GM12865 (cell line): Measurements from ENCODE around the gene IL17B.

Experiments
- DNase-seq: peaks from one replicate; pipeline ENCODE4 v3.0.0; 2010; ENCODE audit warnings: low read depth
- H3K4me3 ChIP-seq: 2 replicates; pipeline ENCODE4 v1.5.1; 2011; ENCODE audit warnings: mild to moderate bottlenecking, low read depth, low read length, control low read depth
- TF ChIP-seq, protein P1 (sequence below): IDR thresholded peaks from 2 replicates; pipeline ENCODE4 v1.5.1; 2011; ENCODE audit warnings: low read length, control low read depth, low read depth, inconsistent platforms; ENCODE audit not compliant: insufficient read depth; ENCODE audit errors: missing control alignments

IL17B gene

GRCh38 chr5:149356391-149356790 lies 22.7 kb downstream of the IL17B start:
- peak; percentile 14 for DNase-seq
- TF ChIP-seq, protein P1, sequence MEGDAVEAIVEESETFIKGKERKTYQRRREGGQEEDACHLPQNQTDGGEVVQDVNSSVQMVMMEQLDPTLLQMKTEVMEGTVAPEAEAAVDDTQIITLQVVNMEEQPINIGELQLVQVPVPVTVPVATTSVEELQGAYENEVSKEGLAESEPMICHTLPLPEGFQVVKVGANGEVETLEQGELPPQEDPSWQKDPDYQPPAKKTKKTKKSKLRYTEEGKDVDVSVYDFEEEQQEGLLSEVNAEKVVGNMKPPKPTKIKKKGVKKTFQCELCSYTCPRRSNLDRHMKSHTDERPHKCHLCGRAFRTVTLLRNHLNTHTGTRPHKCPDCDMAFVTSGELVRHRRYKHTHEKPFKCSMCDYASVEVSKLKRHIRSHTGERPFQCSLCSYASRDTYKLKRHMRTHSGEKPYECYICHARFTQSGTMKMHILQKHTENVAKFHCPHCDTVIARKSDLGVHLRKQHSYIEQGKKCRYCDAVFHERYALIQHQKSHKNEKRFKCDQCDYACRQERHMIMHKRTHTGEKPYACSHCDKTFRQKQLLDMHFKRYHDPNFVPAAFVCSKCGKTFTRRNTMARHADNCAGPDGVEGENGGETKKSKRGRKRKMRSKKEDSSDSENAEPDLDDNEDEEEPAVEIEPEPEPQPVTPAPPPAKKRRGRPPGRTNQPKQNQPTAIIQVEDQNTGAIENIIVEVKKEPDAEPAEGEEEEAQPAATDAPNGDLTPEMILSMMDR = no peak
- no peak overlapping the region for H3K4me3 ChIP-seq

DNA sequence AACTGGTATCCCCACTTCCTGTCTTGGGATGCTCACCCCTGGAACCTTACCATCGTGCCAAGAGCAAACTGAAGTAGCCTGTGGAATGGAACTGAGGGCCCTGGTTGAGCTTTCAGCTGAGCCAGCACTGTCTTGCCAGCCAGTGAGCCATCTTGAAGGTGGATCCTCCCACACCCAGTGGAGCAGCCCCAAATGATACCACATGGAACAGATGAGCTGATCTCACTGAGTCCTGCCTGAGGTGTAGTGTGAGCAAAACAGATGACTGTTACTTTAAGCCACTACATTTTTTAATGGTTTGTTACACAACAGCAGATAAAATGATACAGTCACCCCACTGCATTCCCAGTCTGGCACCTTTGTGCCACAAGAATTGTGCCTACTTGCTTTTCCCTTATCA lies 23.4 kb downstream of the IL17B start:
- H3K4me3 ChIP-seq = no peak overlapping the region
- TF ChIP-seq, protein P1 = no peak
- DNase-seq = no peak

DNA sequence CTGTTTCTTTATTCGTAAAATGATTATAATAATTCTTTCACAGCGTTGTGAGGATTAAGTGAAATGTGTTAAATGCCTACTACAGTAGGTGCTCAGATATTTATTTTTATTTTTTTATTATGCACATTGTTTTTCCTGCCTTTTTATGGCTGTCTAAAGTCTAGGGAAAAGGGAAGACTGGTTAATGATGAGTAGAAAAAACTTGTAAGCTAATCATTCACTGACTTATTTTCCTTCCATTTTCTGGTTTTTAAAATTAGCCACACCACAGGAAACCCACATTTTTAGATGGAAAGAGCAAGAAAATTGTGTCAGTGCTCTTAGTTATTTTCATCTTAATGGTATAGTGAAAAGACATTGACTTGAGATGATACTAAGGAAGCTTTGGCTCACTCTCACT lies 25.2 kb downstream of the IL17B start:
- DNase-seq = no peak
- H3K4me3 ChIP-seq = no peak overlapping the region
- TF ChIP-seq, protein P1 = no peak

DNA sequence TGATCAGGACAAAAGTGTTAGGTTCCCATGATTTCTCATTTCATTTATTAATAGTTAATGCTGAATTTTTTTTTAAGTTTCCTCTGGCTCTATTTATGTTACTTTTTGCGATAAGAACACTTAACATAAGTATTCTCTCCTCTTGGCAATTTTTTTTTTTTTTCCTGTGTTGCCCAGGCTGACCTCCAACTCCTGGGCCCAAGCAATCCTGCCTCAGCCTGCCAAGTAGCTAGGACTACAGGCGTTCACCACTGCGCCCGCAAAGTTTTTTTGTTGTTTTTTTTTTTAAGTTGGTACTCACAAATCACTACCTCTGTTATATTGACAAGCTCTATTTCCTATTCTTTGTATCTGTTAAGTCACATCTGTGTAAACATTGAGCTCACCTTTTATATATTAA lies 26.9 kb downstream of the IL17B start:
- DNase-seq = no peak
- no peak overlapping the region for H3K4me3 ChIP-seq
- TF ChIP-seq, protein P1 = no peak

DNA sequence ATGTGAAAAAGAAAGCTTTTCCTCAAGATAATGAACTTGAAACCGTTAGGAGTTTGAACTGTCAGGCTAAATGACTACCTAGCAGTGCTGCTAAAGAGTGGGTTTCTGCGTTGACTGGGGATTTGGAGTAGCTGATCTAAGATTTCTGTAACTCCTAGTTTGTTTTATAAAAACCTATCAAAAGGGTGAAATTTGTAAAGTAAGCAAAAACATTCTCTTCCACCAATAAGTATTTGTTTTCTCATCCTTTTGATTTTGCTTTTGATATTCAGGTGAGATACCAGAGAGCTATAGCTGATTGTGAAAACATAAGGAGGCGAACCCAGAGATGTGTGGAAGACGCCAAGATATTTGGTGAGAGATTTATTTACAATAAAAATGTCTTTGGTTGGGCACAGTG lies 29.7 kb downstream of the IL17B start:
- no peak overlapping the region for H3K4me3 ChIP-seq
- TF ChIP-seq, protein P1 = no peak
- no peak for DNase-seq

DNA sequence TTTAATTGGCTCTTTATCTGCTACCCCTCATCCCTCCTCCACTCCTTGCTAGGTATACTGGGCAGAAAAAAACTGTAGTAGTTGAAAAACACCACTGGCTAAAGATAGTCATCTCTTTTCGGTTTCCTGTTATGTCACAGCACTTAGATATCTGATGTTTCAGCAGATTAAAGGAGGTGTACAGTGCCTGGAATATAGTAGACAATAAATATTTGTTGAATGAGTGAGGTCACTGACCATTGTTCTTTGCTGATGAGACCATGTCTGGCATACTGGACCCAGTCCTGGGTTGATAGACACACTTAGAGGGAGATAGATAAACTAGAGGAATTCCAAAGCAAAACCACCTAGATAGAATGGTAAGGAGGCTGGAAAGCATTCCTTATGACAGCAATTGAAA lies 30.6 kb downstream of the IL17B start:
- TF ChIP-seq, protein P1 = no peak
- no peak for DNase-seq
- H3K4me3 ChIP-seq = no peak overlapping the region

DNA sequence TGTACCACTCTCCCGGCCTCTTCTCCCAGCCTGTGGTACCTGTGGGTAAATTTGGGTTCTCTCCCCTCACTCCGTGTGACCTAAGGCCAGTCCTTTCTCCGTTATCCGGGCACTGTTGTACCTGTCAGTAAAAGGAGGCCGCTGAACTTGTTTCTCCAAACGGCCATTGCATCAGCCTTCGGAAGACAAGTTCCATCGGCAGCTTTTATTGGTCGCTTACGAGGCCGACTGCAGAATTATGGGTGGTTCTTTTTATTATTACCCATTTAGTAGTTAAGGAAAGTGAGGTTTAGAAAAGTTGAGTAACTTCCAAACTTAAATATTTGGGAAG lies 33.2 kb downstream of the IL17B start:
- TF ChIP-seq, protein P1 = no peak
- peak; percentile 44 for DNase-seq

More for the DNA sequence above, 33.2 kb downstream of the IL17B start:
- H3K4me3 ChIP-seq = peak overlapping the region; percentile 100
